HG03378 (cell line): ENCODE measurements around the gene RTL5.

Source experiments
- ATAC-seq: cut with Tn5 transposase; IDR thresholded peaks from one replicate; pipeline ENCODE4 v1.9.1; 2021; ENCODE audit warnings: mild to moderate bottlenecking, moderate library complexity; ENCODE audit not compliant: unreplicated experiment

Gene RTL5

DNA sequence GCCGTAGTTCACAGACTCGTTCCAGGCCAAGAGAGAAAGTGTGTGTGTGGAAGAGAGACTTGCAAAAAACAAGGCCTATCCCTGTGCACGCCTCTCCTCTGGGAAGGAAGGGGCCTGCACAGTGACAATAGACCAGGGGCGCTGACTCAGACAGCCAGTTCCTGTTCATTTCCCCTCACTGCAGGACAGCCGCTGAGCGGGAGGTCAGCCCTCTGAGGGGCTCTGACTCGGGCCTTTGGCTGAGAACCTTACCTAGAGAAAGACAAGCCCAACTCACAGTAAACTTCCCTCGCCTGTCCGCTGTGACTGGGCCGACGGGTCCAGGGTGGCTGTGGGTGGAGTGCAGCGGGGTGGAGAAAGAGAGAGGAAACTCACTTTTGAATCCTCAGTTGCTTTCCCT is 52.1 kb downstream of the RTL5 start:
- no peak for ATAC-seq

- ATAC-seq = no peak
These were observed 53.3 kb downstream of the RTL5 start for GRCh38 chrX:72078411-72078810.
